Fibroblast of mammary gland (primary cell): ENCODE measurements around the gene SLC6A9.

ENCODE experiments used
- DNase-seq: peaks from one replicate; pipeline ENCODE4 v3.0.0-alpha.2; 2010; ENCODE audit warnings: low read depth
- H3K4me3 ChIP-seq: 2 replicates; pipeline ENCODE4 v1.5.1; 2011; ENCODE audit warnings: low read depth, mild to moderate bottlenecking, low read length, moderate library complexity; ENCODE audit not compliant: control insufficient read depth
- CTCF ChIP-seq: conservative IDR thresholded peaks from 2 replicates; pipeline ENCODE4 v1.5.1; 2011; ENCODE audit warnings: low read depth, low read length, inconsistent platforms; ENCODE audit not compliant: control insufficient read depth, insufficient read depth

Gene SLC6A9

GRCh38 chr1:44016041-44016889, 15.0 kb downstream of the SLC6A9 start:
- no peak for TF ChIP-seq CTCF
- no peak overlapping the region for H3K4me3 ChIP-seq
- no peak for DNase-seq

- DNase-seq = no peak
- no peak for TF ChIP-seq CTCF
- H3K4me3 ChIP-seq = no peak overlapping the region
These were observed 16.1 kb downstream of the SLC6A9 start for GRCh38 chr1:44015206-44015605.

GRCh38 chr1:44014365-44015104, 16.7 kb downstream of the SLC6A9 start:
- TF ChIP-seq CTCF = no peak

GRCh38 chr1:44013949-44014348, 17.3 kb downstream of the SLC6A9 start:
- no peak for DNase-seq
- TF ChIP-seq CTCF = no peak
- H3K4me3 ChIP-seq = no peak overlapping the region

More at GRCh38 chr1:44014365-44015104, 16.7 kb downstream of the SLC6A9 start:
- H3K4me3 ChIP-seq = no peak overlapping the region
- DNase-seq = no peak

- DNase-seq = no peak
- no peak for TF ChIP-seq CTCF
- H3K4me3 ChIP-seq = no peak overlapping the region
These were observed 18.2 kb downstream of the SLC6A9 start for GRCh38 chr1:44012941-44013609.

GRCh38 chr1:44012404-44012803, 18.9 kb downstream of the SLC6A9 start:
- no peak overlapping the region for H3K4me3 ChIP-seq
- DNase-seq = no peak
- no peak for TF ChIP-seq CTCF
